IPS DF 6.9 (cell line): Measurements from ENCODE around the gene OPN1LW.
"Not testable (repeated sequence)": the region's sequence is repeated elsewhere in the genome, so short reads cannot be mapped to it uniquely, and the experiment has no call there.

Source experiments
- DNase-seq: peaks from one replicate; pipeline ENCODE4 v3.0.0-alpha.2; 2013; ENCODE audit warnings: low read depth, low spot score
- H3K27ac ChIP-seq: one replicate; pipeline ENCODE4 v1.5.1; 2013; ENCODE audit warnings: low read length, control low read depth
- H3K27me3 ChIP-seq: 2 replicates; pipeline ENCODE4 v1.6.1; 2013; ENCODE audit warnings: mild to moderate bottlenecking, low read length; ENCODE audit not compliant: control insufficient read depth, insufficient read depth
- H3K36me3 ChIP-seq: 2 replicates; pipeline ENCODE4 v1.6.1; 2013; ENCODE audit warnings: low read length; ENCODE audit not compliant: control insufficient read depth, insufficient read depth
- H3K4me1 ChIP-seq: 2 replicates; pipeline ENCODE4 v1.6.1; 2013; ENCODE audit warnings: low read length; ENCODE audit not compliant: control insufficient read depth, insufficient read depth
- H3K4me3 ChIP-seq: 2 replicates; pipeline ENCODE4 v1.5.1; 2013; ENCODE audit warnings: mild to moderate bottlenecking, low read length
- H3K9me3 ChIP-seq: 2 replicates; pipeline ENCODE4 v1.6.1; 2013; ENCODE audit warnings: low read length, inconsistent platforms; ENCODE audit not compliant: control insufficient read depth, insufficient read depth
- WGBS: extraction: QIAGEN DNeasy Blood & Tissue Kit; methylation state at CpG from one replicate; pipeline ENCODE4 v1.1.7; 2013; ENCODE audit warnings: mixed read lengths, missing lambda C conversion rate; ENCODE audit not compliant: insufficient read length, insufficient coverage; 5-methylcytosine and 5-hydroxymethylcytosine counted together

Gene OPN1LW

GRCh38 chrX:154159345-154159744 is 15.3 kb downstream of the OPN1LW start:
- not testable (repeated sequence) for H3K9me3 ChIP-seq, H3K36me3 ChIP-seq, H3K27ac ChIP-seq, H3K27me3 ChIP-seq, H3K4me1 ChIP-seq, H3K4me3 ChIP-seq, DNase-seq
- WGBS = no CpG with 5 or more reads among the region's 15 CpGs

GRCh38 chrX:154164902-154165301 is 20.9 kb downstream of the OPN1LW start:
- DNase-seq, H3K27me3 ChIP-seq, H3K27ac ChIP-seq, H3K36me3 ChIP-seq, H3K4me3 ChIP-seq, H3K9me3 ChIP-seq, H3K4me1 ChIP-seq: not testable (repeated sequence)
- WGBS = no CpG with 5 or more reads among the region's 8 CpGs

- not testable (repeated sequence) for DNase-seq, H3K27ac ChIP-seq, H3K4me1 ChIP-seq, H3K4me3 ChIP-seq, H3K9me3 ChIP-seq, H3K27me3 ChIP-seq, H3K36me3 ChIP-seq
- WGBS = no CpG with 5 or more reads among the region's 13 CpGs
Measured at GRCh38 chrX:154168384-154168783, 24.3 kb downstream of the OPN1LW start.

- H3K4me1 ChIP-seq, H3K27me3 ChIP-seq, H3K4me3 ChIP-seq, DNase-seq, H3K36me3 ChIP-seq, H3K9me3 ChIP-seq, H3K27ac ChIP-seq: not testable (repeated sequence)
- no CpG with 5 or more reads among the region's 11 CpGs for WGBS
Measured at GRCh38 chrX:154172535-154172943, 28.5 kb downstream of the OPN1LW start.

GRCh38 chrX:154174356-154174755 is 30.3 kb downstream of the OPN1LW start:
- no CpG with 5 or more reads among the region's 10 CpGs for WGBS
- H3K36me3 ChIP-seq, DNase-seq, H3K27me3 ChIP-seq, H3K4me1 ChIP-seq, H3K9me3 ChIP-seq, H3K4me3 ChIP-seq, H3K27ac ChIP-seq: not testable (repeated sequence)

GRCh38 chrX:154182296-154182695 is 38.3 kb downstream of the OPN1LW start, which contains the start of gene OPN1MW:
Gene OPN1MW, plus strand, starts transcription at chrX:154182596. Its CDS starts 82 bp downstream, at chrX:154182678.
- not testable (repeated sequence) for H3K27ac ChIP-seq, H3K9me3 ChIP-seq, H3K4me1 ChIP-seq, H3K27me3 ChIP-seq, DNase-seq, H3K36me3 ChIP-seq, H3K4me3 ChIP-seq
- no CpG with 5 or more reads among the region's 14 CpGs for WGBS

- not testable (repeated sequence) for H3K4me3 ChIP-seq, H3K4me1 ChIP-seq, DNase-seq, H3K27me3 ChIP-seq, H3K36me3 ChIP-seq, H3K27ac ChIP-seq, H3K9me3 ChIP-seq
- no CpG with 5 or more reads among the region's 8 CpGs for WGBS
Measured at GRCh38 chrX:154183794-154184193, 39.8 kb downstream of the OPN1LW start.

GRCh38 chrX:154192846-154193245 is 48.8 kb downstream of the OPN1LW start:
- DNase-seq, H3K9me3 ChIP-seq, H3K4me1 ChIP-seq, H3K4me3 ChIP-seq, H3K36me3 ChIP-seq, H3K27ac ChIP-seq, H3K27me3 ChIP-seq: not testable (repeated sequence)
- WGBS = no CpG with 5 or more reads among the region's 8 CpGs

GRCh38 chrX:154194316-154194715 is 50.3 kb downstream of the OPN1LW start:
- H3K27me3 ChIP-seq, DNase-seq, H3K4me1 ChIP-seq, H3K4me3 ChIP-seq, H3K9me3 ChIP-seq, H3K36me3 ChIP-seq, H3K27ac ChIP-seq: not testable (repeated sequence)
- WGBS = no CpG with 5 or more reads among the region's 2 CpGs

GRCh38 chrX:154196466-154196865 is 52.4 kb downstream of the OPN1LW start:
- not testable (repeated sequence) for H3K4me3 ChIP-seq, H3K4me1 ChIP-seq, H3K27me3 ChIP-seq, H3K36me3 ChIP-seq, H3K27ac ChIP-seq, DNase-seq, H3K9me3 ChIP-seq
- WGBS = no CpG with 5 or more reads among the region's 15 CpGs
